ENCODE results near the gene CCDC71.

DNA sequence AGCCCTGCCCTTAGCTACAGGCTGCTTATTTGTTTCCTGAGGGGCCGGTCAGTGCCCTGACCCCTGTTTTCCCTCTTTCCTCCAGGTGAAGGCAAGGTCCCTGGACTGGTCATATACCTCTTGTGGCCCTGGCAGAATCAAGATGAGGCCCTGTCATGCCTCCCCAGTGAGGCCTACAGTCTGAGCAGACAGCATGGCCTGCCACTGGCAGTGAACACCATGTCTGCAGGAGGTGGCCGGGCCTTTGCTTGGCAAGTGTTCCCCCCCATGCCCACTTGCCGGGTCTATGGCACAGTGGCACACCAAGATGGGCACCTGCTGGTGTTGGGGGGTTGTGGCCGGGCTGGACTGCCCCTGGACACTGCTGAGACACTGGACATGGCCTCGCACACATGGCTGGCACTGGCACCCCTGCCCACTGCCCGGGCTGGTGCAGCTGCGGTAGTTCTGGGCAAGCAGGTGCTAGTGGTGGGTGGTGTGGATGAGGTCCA is 6.5 kb upstream of the CCDC71 start:
- TF ChIP-seq MIER1 (IDR thresholded peaks at IDR 0.05; ENCODE audit: low read depth), result no peak
- TF ChIP-seq BACH1 (tag; IDR thresholded peaks at IDR 0.05), result no peak
- no peak for TF ChIP-seq ELF2 (CRISPR knock-in tag; IDR thresholded peaks at IDR 0.05)
- no peak for TF ChIP-seq NONO (IDR thresholded peaks at IDR 0.05; ENCODE audit: low read depth in 2 of 2, low read length in 1 of 2)
- TF ChIP-seq EZH2 (IDR thresholded peaks at IDR 0.05; ENCODE audit: borderline replicate concordance, low read depth, low read length), result no peak
- TF ChIP-seq TCF7L2 (IDR thresholded peaks at IDR 0.05; ENCODE audit: low read depth, low read length), result no peak
- no peak for TF ChIP-seq PCBP2 (IDR thresholded peaks at IDR 0.05; ENCODE audit: low read depth, low read length, poor library complexity, severe bottlenecking)
- TF ChIP-seq, protein P1, sequence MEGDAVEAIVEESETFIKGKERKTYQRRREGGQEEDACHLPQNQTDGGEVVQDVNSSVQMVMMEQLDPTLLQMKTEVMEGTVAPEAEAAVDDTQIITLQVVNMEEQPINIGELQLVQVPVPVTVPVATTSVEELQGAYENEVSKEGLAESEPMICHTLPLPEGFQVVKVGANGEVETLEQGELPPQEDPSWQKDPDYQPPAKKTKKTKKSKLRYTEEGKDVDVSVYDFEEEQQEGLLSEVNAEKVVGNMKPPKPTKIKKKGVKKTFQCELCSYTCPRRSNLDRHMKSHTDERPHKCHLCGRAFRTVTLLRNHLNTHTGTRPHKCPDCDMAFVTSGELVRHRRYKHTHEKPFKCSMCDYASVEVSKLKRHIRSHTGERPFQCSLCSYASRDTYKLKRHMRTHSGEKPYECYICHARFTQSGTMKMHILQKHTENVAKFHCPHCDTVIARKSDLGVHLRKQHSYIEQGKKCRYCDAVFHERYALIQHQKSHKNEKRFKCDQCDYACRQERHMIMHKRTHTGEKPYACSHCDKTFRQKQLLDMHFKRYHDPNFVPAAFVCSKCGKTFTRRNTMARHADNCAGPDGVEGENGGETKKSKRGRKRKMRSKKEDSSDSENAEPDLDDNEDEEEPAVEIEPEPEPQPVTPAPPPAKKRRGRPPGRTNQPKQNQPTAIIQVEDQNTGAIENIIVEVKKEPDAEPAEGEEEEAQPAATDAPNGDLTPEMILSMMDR (IDR thresholded peaks at IDR 0.05 in 2 of 3, conservative IDR thresholded peaks at IDR 0.05 in 1 of 3; ENCODE audit: insufficient read depth in 2 of 3, low read depth in 1 of 3, low read length in 3 of 3), result no peak
